HUES6 (cell line): ENCODE results near the gene SLC25A19.

Experiments
- H3K27ac ChIP-seq: 2 replicates; pipeline ENCODE4 v1.7.0; 2013; ENCODE audit warnings: low read depth, mild to moderate bottlenecking, low read length, inconsistent platforms
- H3K27me3 ChIP-seq: 2 replicates; pipeline ENCODE4 v1.6.1; 2013; ENCODE audit warnings: low read length; ENCODE audit not compliant: control insufficient read depth, insufficient read depth
- H3K36me3 ChIP-seq: 2 replicates; pipeline ENCODE4 v1.6.1; 2013; ENCODE audit warnings: low read length; ENCODE audit not compliant: control insufficient read depth, insufficient read depth
- H3K4me1 ChIP-seq: 2 replicates; pipeline ENCODE4 v1.6.1; 2013; ENCODE audit warnings: low read length; ENCODE audit not compliant: control insufficient read depth, insufficient read depth
- H3K4me3 ChIP-seq: 2 replicates; pipeline ENCODE4 v1.5.1; 2013; ENCODE audit warnings: low read depth, low read length
- H3K9ac ChIP-seq: one replicate; pipeline ENCODE4 v1.6.1; 2013; ENCODE audit warnings: mild to moderate bottlenecking, low read length
- H3K9me3 ChIP-seq: 2 replicates; pipeline ENCODE4 v1.6.1; 2013; ENCODE audit warnings: low read depth, low read length; ENCODE audit not compliant: control insufficient read depth, insufficient read depth

The SLC25A19 gene

GRCh38 chr17:75239778-75240393 lies 49.3 kb downstream of the SLC25A19 start:
- no peak overlapping the region for H3K27ac ChIP-seq
- peaks cover 95% of the 10 kb centered on the region for H3K36me3 ChIP-seq
- H3K4me3 ChIP-seq: no peak overlapping the region
- H3K27me3 ChIP-seq: no peaks in the 10 kb centered on the region
- H3K9me3 ChIP-seq: no peaks in the 10 kb centered on the region
- H3K9ac ChIP-seq: no peak overlapping the region
- H3K4me1 ChIP-seq: peaks cover 3% of the 10 kb centered on the region; the same call in 1 of the 2 replicates

GRCh38 chr17:75239214-75239613 lies 50.0 kb downstream of the SLC25A19 start:
- no peak overlapping the region for H3K27ac ChIP-seq
- H3K27me3 ChIP-seq: no peaks in the 10 kb centered on the region
- H3K4me3 ChIP-seq: no peak overlapping the region
- H3K36me3 ChIP-seq: peaks cover 95% of the 10 kb centered on the region
- H3K9me3 ChIP-seq: no peaks in the 10 kb centered on the region
- H3K4me1 ChIP-seq: peaks cover 3% of the 10 kb centered on the region; the same call in 1 of the 2 replicates
- H3K9ac ChIP-seq: no peak overlapping the region

GRCh38 chr17:75238684-75239191 lies 50.5 kb downstream of the SLC25A19 start:
- H3K9me3 ChIP-seq: no peaks in the 10 kb centered on the region
- H3K36me3 ChIP-seq: peaks cover 92% of the 10 kb centered on the region
- H3K4me1 ChIP-seq: peaks cover 3% of the 10 kb centered on the region; the same call in 1 of the 2 replicates
- no peak overlapping the region for H3K27ac ChIP-seq
- no peak overlapping the region for H3K4me3 ChIP-seq
- H3K9ac ChIP-seq: no peak overlapping the region
- no peaks in the 10 kb centered on the region for H3K27me3 ChIP-seq

- Histone ChIP-seq H3K4me1 (peaks cover 3% of the 10 kb centered on the region; the same call in 1 of the 2 replicates), H3K4me3 (no peak overlapping the region), H3K36me3 (peaks cover 88% of the 10 kb centered on the region), H3K27ac (no peak overlapping the region), H3K9me3 (no peaks in the 10 kb centered on the region), H3K9ac (no peak overlapping the region), H3K27me3 (no peaks in the 10 kb centered on the region)
Measured at GRCh38 chr17:75238020-75238580, 51.1 kb downstream of the SLC25A19 start.

- Histone ChIP-seq H3K27ac (no peak overlapping the region), H3K36me3 (peaks cover 88% of the 10 kb centered on the region), H3K4me3 (no peak overlapping the region), H3K27me3 (no peaks in the 10 kb centered on the region), H3K9me3 (no peaks in the 10 kb centered on the region), H3K4me1 (peaks cover 3% of the 10 kb centered on the region; the same call in 1 of the 2 replicates), H3K9ac (no peak overlapping the region)
Measured at GRCh38 chr17:75237100-75238014, 51.9 kb downstream of the SLC25A19 start.

- Histone ChIP-seq H3K9ac (no peak overlapping the region), H3K27ac (no peak overlapping the region), H3K4me3 (no peak overlapping the region), H3K4me1 (no peaks in the 10 kb centered on the region), H3K36me3 (peaks cover 88% of the 10 kb centered on the region), H3K27me3 (no peaks in the 10 kb centered on the region), H3K9me3 (no peaks in the 10 kb centered on the region)
Measured at GRCh38 chr17:75232786-75233185, 56.4 kb downstream of the SLC25A19 start.

- H3K36me3 ChIP-seq: peaks cover 85% of the 10 kb centered on the region
- no peaks in the 10 kb centered on the region for H3K27me3 ChIP-seq
- H3K9ac ChIP-seq: no peak overlapping the region
- H3K9me3 ChIP-seq: no peaks in the 10 kb centered on the region
- H3K4me1 ChIP-seq: no peaks in the 10 kb centered on the region
- no peak overlapping the region for H3K27ac ChIP-seq
- no peak overlapping the region for H3K4me3 ChIP-seq
Measured at GRCh38 chr17:75231741-75232464, 57.3 kb downstream of the SLC25A19 start.

GRCh38 chr17:75231071-75231470 lies 58.2 kb downstream of the SLC25A19 start:
- Histone ChIP-seq H3K9ac (no peak overlapping the region), H3K4me3 (no peak overlapping the region), H3K4me1 (no peaks in the 10 kb centered on the region), H3K9me3 (no peaks in the 10 kb centered on the region), H3K27me3 (no peaks in the 10 kb centered on the region), H3K36me3 (peaks cover 85% of the 10 kb centered on the region), H3K27ac (no peak overlapping the region)

DNA sequence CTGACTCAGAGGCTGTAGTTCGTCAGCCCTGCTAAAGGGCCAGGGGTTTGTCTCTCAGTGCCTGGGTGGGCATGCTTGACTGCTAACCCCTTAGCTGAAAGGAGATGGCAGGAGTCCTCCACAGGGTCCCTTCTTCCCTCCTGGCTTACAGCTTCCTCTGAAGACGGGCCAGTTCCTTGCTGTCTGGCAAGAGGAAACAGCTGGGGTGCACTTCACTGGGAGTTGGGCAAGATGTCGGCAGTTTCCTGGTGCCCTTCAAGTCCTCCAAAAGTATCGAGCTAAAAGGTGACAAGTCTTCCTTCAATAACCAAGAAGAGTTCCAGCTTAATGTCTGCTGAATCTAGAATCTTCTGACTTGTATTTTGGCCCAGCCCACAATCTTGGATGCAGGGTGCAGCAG lies 60.4 kb downstream of the SLC25A19 start:
- Histone ChIP-seq H3K27me3 (no peaks in the 10 kb centered on the region), H3K36me3 (peaks cover 83% of the 10 kb centered on the region), H3K27ac (no peak overlapping the region), H3K9me3 (no peaks in the 10 kb centered on the region), H3K4me1 (no peaks in the 10 kb centered on the region), H3K9ac (no peak overlapping the region), H3K4me3 (no peak overlapping the region)

- H3K27me3 ChIP-seq: no peaks in the 10 kb centered on the region
- H3K4me1 ChIP-seq: no peaks in the 10 kb centered on the region
- no peaks in the 10 kb centered on the region for H3K9me3 ChIP-seq
- H3K4me3 ChIP-seq: no peak overlapping the region
- H3K9ac ChIP-seq: no peak overlapping the region
- H3K27ac ChIP-seq: no peak overlapping the region
- H3K36me3 ChIP-seq: peaks cover 84% of the 10 kb centered on the region
Measured at GRCh38 chr17:75228305-75228704, 60.9 kb downstream of the SLC25A19 start.
